RPMI8226 (cell line): ENCODE data around the gene MICU2.
A peak's percentile ranks its signal among the peaks of the same experiment; 100 is the strongest.

Experiments used
- DNase-seq: peaks from one replicate; pipeline ENCODE4 v3.0.0-alpha.2; 2015

Gene MICU2

GRCh38 chr13:21478881-21479808, 124.8 kb downstream of the MICU2 start:
- peak; percentile 72 for DNase-seq

DNA sequence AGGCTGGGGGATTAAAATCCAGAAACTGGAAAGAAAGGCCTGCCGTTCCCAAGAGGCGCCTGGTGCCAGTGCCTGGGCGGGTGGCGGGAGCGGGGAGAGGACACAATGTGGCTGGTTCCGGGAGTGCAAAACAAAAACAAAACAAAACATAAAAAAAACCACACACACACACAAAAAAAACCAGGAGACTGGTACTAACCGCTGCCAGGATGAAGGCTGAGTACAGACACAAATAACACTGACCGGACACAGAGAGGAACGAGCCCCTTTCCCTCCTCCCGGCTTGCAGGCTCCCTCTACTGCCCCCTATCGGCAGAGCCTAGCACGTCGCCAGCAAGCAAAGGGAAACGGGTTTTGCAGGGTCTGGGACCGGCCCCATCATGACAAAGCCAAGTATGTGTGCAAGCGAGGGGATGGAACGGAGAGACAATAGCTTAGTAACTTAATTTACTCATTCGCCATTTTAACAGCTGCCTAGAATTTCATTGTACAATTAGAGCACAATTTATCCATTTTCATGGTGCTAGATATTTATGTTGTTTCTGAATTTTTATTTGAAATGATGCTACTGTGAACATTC, 127.0 kb downstream of the MICU2 start:
- peak; percentile 68 for DNase-seq

GRCh38 chr13:21475115-21475514, 128.9 kb downstream of the MICU2 start:
- no peak for DNase-seq

GRCh38 chr13:21470785-21471184, 133.2 kb downstream of the MICU2 start:
- no peak for DNase-seq

DNA sequence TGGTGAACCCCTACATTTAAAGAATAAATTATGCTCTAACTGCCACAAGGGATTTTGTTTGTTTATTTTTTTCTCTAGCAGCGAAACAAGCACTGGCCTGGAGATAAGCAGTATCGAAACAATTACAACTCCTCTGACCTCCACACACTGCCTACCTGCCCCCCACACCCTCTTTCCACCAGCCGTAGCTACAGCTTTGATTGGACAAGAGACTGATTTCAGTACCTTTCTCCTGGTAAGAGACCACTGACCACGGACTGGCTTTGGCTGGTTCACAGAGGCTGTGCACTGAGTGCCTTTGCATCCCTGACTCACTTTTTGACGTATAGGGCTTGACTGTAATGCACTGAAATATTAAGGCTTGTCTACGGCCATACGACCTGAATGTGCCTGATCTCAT, 137.4 kb downstream of the MICU2 start:
- DNase-seq: no peak

DNA sequence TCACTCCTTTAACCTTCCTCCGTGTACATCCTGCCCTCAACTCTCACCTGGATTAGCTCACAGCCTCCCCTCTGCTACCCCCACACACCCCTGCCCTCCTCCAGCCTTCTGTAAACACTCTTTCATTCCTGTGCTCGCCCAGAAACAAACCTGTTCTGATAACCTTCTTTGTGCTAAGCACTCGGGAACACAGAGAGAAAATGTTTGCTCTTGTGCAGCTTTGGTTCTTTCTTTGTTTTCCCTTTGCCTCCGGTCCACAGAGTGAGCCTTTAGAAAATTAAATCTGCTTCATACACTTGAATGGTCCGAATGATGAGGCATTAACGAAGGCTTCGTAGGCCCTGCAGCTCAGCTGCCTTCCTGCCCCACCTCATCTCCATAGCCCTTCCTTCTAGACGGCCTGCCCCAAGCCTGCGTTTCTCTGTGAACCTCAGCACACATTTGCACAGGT, 138.2 kb downstream of the MICU2 start:
- DNase-seq: no peak

- DNase-seq: no peak
These were observed 140.5 kb downstream of the MICU2 start for GRCh38 chr13:21463424-21463823.

DNA sequence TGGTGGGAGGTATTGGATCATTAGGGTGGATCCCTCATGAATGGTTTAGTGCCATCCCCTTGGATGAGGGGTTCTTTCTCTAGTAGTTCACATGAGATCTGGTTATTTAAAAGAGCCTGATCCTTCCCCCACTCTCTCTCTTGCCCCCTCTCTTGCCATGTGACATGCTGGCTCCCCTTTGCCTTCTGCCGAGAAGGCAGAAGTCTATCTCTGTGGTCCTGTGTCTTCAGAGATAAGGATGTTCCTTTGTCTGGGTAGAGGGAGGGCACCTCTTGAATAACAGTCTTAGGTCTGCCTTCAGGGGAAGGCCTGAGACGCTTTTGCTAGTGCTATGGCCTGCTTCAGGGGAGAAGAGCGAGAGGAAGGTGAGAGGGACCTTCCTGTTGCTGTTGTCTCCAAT, 142.8 kb downstream of the MICU2 start:
- DNase-seq: no peak

- DNase-seq: peak; percentile 87
These were observed 144.9 kb downstream of the MICU2 start, which contains the start of gene ZDHHC20 for GRCh38 chr13:21458813-21459701. TSS of gene ZDHHC20 (minus strand) at chr13:21459303. CDS start at chr13:21459171, 132 bp downstream.

- DNase-seq: peak; percentile 64
These were observed 145.5 kb downstream of the MICU2 start for GRCh38 chr13:21458451-21458812.

DNA sequence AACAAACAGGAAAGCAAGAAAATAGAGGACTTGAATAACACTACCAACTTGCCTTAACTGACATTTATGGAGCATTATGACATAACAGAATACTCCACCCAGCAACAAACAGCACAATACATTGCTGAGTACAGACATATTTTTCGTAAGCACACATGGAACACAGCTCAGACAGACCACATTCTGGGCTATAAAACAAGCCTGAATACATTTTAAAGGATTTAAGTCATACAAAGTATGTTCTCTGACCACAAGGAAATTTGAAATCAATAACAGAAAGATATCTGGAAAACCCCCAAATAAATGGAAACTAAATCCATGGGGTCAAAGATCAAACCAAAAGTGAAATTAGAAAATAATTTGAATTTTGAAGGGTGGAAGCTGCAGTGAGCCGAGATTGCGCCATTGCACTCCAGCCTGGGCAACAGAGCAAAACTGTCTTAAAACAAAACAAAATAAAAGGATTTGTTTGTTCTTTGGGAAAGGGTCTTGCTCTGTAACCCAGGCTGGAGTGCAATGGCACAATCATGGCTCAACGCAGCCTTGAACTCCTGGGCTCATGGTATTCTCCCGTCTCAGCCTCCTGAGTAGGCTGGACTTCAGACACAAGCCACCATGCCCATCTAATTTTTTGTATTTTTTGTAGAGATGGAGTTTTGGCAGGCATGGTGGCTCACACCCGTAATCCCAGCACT, 150.4 kb downstream of the MICU2 start:
- no peak for DNase-seq

DNA sequence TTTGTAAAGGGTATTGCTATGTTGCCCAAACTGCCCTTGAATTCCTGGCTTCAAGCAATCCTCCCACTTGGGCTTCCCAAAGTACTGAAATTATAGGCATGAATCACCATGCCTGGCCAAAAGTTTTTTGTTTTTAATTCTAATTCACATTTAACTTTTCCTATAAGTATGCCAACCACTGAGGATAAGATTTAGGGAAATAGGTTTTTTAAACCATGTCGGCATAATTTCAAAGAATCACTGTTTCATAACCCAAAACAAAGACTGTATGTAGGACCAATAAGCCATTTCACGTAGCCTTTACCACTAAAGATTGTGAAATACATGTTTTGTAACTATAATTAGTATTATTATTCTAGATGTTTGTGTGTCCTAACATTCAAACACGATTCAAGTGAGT, 153.0 kb downstream of the MICU2 start:
- DNase-seq: no peak

DNA sequence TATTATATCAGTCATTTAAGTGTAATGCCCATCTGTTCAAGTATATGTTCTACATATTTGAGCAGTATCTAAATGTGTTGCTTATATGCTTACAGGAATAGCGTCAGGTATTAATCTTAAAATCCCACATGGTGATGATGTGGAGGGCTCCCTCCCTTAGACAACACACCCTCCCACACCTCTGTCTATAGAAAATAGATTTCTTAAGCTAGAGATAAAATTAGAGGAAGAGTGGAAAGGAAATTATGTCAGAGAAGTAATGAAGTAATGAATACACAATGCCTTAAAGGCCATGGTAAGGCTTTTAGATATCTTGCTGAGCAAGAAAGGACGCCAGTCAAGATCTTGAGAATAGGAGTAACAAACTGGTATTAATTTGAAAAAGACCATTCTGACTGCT, 157.3 kb downstream of the MICU2 start:
- no peak for DNase-seq

DNA sequence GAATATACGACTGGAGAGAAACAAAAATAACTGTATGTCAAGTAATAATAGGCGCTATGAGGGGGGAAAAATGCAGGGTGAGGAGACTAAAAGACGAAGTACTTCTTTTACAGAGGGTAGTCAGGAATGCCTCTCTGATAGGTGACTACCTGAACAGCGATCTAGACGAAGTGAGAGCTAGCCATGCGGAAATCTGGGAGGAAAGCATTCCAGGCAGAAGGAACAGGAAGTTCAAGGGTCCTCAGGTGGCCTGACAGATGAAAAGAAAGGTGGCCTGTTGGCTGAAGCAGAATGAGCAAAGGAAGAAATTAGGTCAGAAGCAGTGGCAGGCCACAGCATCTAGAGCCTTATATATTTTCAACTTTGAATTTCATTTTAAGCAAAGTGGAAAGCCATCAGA, 158.2 kb downstream of the MICU2 start:
- DNase-seq: no peak

- no peak for DNase-seq
These were observed 160.8 kb downstream of the MICU2 start for GRCh38 chr13:21443171-21443570.
